T-helper 9 cell (primary cell): ENCODE measurements around the gene CYFIP2.

Source experiments
- DNase-seq: peaks from one replicate; pipeline ENCODE4 v3.0.0-alpha.2; 2020

CYFIP2 gene

DNA sequence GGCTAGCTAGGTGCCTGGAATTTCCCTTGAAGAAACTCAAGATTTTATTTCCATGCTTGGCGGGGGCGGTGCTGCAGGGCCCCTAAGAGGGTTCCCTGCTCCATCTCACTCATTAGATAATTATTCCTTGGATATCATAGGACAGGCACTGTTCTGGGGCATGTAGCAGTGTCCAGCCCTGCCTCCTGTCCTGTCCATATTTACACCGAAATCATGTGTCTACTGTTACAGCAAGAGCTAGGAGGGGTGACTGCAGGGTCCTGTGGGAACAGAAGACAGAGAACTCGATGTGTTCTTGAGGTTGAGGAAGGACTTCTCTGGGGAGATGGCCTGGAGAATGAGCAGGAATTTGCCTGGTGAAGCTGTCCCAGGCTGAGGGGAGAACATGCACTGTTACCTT is 96.6 kb downstream of the CYFIP2 start:
- DNase-seq: no peak

DNA sequence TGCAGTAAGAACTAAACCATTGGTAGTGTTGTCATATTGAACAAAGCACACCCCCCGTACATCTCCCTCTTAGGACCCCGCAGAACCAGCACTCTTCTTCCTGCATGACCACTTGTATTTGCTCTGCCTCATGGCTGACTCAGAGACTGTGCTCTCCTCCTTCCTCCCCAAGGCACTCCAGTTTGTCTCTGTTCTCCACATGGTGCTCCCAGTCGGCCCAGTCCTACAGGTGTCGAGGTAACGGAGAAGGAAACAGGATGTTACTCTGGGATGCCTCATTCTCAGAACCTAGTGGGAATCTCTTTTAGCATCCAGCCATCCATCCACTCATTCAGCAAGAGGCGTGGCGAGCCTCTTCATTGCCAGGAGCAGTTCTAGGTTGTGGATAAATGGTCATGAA is 97.1 kb downstream of the CYFIP2 start:
- DNase-seq: no peak

- DNase-seq: no peak
Observed at GRCh38 chr5:157365732-157366131, 99.8 kb downstream of the CYFIP2 start.

GRCh38 chr5:157366741-157367674 is 101.1 kb downstream of the CYFIP2 start:
- DNase-seq: no peak

GRCh38 chr5:157369507-157369906 is 103.6 kb downstream of the CYFIP2 start:
- no peak for DNase-seq

- DNase-seq: no peak
Observed at GRCh38 chr5:157370967-157371366, 105.0 kb downstream of the CYFIP2 start.

- no peak for DNase-seq
Observed at GRCh38 chr5:157371655-157372471, 105.9 kb downstream of the CYFIP2 start.

- no peak for DNase-seq
Observed at GRCh38 chr5:157372472-157372822, 106.5 kb downstream of the CYFIP2 start.

DNA sequence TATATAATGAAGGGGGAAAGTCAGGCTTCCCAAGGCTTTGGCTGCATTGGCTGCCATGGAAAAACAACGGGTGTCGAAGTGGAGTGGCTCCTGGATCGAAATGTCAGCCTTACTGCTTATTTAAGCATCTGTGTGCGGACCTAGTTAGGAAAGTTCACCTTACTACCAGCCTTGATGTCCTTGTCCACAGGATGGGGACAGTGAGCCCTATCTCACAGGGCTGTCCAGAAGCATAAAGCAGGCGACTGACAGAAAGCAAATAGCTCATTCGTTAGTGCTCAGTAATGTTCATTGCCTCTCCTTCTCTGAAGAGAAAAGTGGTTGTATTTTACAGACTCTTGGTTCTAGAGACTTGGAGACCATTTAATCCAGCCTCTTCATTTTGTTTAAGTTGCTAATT is 112.6 kb downstream of the CYFIP2 start:
- no peak for DNase-seq

DNA sequence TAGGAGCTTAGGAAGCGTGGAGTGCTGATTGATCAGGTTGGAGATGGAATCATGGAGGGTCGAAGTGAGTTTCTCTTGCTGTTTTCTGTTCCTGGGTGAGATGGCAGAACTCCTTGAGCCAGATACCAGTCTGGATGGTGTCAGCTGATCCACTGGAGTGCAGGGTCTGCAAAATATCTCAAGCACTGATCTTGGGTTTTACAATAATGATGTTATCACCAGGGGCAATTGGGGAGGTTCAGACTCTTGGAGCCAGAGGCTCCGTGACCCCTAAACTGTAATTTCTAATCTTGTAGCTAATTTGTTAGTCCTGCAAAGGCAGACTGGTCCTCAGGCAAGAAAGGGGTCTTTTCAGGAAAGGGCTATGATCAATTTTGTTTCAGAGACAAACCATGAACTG is 114.1 kb downstream of the CYFIP2 start:
- DNase-seq: no peak

GRCh38 chr5:157381746-157382145 is 115.8 kb downstream of the CYFIP2 start:
- DNase-seq: no peak

GRCh38 chr5:157382996-157383800 is 117.3 kb downstream of the CYFIP2 start:
- no peak for DNase-seq

DNA sequence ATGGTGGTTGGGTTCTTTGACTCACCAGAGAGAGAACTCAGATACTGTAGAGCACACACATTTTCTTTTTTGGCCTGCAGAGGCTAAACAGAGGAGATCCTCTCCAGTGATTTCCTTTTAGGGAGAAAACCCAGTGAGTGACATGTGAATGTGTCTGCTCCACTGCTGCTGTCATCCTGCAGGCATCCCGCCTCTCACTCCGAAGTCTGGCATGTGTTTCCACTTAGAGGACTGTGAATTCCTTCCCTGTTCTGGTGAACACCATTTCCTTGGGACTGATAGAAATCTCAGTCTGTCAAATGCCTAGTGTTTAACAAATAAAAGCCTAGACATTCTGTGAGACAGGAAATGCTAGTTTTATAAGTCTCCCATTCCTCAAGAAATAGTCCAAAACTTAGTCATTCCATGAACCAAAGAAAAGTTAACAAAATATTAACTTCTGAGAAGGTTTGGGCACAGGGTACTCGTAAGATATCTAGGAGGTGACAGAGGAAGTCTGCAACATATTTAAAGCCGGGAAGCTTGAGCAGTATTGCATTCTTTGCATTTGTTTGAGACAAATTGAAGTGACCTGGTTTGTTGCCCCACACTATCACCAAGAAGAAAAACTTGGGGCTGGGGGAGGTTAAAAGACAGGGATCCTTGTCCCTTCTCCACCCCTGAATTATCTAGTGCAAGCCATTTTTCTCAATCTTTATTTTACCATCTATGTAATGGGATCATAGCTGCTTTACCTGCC is 119.2 kb downstream of the CYFIP2 start:
- no peak for DNase-seq

GRCh38 chr5:157387041-157387563 is 121.2 kb downstream of the CYFIP2 start:
- DNase-seq: no peak

DNA sequence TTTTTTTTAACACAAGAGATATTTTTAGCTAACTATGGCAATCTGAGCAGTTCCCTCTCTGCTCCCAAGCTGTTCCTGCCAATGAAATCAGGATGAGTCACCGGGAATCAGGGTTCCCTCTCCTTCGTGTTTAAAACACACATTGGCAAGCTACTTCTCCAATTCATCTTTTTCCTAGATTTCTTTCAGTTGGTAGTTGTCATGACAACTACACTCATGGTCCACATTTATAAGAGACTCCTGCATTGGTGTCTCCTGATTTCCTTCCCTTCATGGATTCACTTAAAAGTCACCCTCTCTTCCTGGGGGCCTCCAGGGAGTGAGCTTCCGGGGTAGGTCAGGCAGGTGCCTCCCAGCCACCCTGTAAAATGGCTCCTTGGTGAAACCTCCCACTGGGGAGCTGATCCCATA is 121.8 kb downstream of the CYFIP2 start:
- no peak for DNase-seq

GRCh38 chr5:157388111-157388710 is 122.3 kb downstream of the CYFIP2 start:
- DNase-seq: no peak

GRCh38 chr5:157389103-157389502 is 123.2 kb downstream of the CYFIP2 start:
- no peak for DNase-seq

GRCh38 chr5:157390133-157390532 is 124.2 kb downstream of the CYFIP2 start:
- DNase-seq: no peak

GRCh38 chr5:157390551-157391297 is 124.8 kb downstream of the CYFIP2 start:
- DNase-seq: peak; percentile 16

- no peak for DNase-seq
Observed at GRCh38 chr5:157398305-157398704, 132.4 kb downstream of the CYFIP2 start.
